Stimulated activated CD4-positive, alpha-beta T cell treated with anti-CD3 and anti-CD28 coated beads, Interleukin-1b, Interleukin-23, amount 100 ng/mL, for 48 hours (primary cell): Measurements from ENCODE around the gene PRR9.
"Not testable (repeated sequence)": the region's sequence is repeated elsewhere in the genome, so short reads cannot be mapped to it uniquely, and the experiment has no call there.

Experiments
- DNase-seq: peaks from one replicate; pipeline ENCODE4 v3.0.0-alpha.2; 2020

PRR9 gene, protein sequence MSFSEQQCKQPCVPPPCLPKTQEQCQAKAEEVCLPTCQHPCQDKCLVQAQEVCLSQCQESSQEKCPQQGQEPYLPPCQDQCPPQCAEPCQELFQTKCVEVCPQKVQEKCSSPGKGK

DNA sequence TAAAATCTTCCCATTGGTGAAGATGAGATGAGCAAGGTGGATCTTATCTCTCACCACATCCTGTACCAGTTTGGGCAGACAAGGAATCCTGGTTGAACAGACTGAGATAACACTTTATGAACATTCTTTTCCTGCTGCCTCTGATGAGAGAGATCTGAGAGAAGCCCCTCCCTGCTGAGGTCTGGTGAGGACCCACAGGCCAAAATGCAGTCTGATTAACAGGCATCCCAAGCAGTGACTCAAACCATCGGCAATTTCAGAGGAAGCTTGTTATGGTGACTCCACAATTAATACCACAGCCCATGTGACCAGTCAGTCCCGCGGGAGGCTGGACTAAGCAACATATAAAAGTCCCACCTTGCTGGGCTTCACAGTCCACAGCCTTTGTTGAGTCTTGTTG is at the start of gene PRR9:
PRR9 (plus strand) TSS at position 373 of the 400 bp plus-strand sequence. CDS start 561 bp downstream, outside the sequence.
- no peak for DNase-seq

DNA sequence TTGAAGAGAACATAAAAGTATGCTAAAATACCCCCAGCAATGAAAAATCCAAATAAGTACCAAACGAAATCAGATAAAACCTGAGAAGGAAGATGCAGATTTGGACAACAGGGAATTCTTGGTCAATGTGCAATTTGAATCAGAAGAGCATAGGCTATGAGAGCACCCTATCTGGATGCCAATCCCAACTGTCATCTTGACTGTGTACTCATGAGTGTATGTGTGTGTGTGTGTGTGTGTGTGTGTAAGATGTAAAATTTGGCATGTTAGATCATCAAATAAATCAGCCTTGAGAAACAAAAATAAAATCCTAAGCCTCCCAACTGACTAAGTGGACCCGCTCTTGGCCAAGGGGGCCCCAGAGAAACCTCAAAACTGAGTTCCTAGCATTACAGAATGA is 48.7 kb upstream of the PRR9 start:
- no peak for DNase-seq

DNA sequence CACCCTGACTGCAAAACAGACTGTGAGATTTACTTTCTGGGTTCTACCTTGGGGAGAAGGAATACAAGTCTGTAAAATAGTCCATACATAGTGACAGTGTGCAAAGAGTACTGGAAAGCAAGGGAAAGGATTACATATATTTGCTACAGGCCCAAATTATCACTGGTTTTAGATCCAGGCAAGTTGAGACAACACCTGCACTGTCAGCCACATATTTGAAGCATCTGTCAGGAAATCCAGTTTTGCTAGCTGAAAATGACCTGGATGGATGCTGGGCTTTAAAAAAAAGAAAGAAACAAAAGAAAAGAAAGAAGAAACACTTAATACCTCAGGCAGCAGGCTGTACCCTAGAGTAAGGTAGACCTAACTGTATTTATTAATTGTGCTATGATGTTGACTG is 42.8 kb upstream of the PRR9 start:
- no peak for DNase-seq

DNA sequence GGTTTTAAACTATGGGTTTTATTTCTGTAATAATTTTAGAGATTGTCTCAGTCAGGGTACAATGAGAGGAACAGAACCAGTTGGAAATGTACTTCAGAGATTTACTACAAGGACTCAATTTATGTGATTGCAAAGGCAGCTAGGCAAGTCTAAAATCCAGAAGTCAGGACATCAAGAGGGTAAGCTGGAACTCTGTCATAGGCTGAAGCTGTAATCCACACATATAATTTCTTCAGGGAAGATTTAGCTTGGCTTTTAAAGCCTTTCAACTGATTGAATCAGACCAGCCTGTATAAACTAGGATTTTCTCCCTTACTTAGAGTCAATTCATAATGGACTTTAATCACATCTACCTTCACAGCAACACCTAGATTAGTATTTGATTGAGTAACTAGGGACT is 38.5 kb upstream of the PRR9 start:
- no peak for DNase-seq

DNA sequence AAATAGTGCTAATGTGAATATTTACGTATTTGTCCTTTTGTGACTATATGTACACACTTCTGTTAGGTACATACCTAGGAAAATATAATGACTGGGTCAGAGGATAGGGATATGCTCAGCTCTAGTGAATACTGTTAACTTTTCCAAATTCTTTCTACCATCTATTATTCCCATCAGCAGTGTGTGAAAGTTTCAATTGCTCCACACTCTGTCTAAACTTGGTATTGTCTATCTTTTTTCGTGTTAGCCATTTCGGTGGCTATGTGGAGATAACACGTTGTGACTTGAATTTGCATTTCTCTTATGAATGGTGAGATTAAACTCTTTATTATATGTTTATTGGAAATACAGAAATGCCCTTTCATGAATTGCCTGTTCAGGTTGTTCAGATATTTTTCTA is 36.8 kb upstream of the PRR9 start:
- DNase-seq: no peak

DNA sequence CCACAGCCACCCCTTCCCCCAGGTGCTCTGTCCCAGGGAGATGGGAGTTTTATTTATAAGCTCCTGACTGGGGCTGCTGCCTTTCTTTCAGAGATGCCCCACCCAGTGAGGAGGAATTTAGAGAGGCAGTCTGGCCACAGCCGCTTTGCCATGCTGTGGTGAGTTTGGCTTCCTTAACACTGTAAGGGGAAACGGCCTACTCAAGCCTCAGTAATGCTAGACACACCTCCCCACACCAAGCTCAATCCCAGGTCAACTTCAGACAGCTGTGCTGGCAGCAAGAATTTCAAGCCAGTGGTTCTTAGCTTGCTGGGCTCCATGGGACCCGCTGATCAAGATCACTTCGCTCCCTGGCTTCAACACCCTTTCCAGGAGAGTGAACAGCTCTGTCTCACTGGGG is 29.1 kb upstream of the PRR9 start:
- not testable (repeated sequence) for DNase-seq

DNA sequence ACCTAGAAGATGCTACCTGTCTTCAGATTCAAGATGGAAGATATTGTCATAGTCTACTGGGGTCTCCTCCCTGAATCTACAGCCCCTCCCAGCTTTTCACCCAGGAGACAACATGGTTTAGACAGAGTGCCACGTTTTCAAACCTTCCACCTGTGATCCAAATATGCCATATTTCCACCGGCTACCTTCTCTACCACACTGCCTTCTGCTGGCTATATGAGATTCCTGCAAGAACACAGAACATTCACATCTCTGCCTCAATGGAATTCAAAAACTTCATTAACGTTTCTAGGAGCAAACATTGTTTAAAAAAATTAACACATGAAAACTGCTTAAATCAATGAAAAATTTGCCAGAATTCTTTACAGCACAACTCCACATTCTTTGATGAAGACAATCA is 27.0 kb upstream of the PRR9 start:
- DNase-seq: no peak

DNA sequence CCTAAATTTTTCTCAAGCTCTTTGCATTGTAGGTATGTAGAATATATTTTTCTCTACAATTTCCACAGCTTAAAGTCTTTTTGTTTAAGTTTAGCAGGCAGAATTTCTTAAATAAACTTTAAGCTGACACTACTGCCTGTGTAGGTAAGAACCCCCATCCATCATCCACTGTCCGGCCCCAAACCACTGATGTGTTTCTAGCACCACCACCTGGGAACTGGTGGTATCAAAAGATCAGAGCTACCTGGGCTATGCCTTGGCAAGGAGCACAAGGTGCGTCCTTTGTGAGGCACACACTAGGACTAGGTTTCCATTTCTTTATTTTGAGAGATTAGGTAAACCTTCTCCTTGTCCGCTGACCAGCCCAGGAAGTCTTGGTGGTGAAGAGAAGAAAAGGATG is 24.7 kb upstream of the PRR9 start:
- DNase-seq: no peak

DNA sequence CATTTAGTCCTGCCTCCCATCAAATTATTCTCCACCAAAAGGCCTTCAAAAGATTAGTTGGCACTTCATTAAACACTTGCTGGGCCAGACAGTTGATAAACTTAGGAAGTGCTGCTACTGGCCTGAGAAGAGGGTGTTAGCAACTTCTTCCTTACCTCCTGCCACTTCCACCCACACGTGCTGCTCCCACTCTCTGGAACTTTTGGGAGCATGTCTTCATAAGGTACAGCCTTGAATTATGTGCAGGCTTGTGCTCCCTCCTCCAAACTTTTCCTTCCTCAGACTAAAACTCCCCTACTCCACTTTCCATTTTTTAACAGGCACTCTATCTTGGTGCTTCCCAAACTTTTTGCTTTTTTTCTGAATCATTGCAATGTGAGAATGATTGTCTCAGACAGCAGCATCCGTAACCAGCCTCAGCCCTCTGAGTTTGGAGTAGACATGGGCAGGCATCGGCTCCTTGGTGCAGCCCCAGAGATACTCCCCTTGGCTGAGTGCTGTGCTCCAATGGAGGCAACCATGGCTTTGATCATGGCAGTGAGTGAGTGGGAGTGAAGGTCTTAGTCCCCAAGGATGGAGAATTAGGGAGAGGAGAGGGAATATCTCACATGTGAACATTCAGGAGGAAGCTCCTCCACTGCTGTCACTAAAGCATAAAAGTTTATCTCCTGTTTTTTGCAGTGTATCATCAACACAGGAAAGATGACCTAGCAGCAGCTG is 22.9 kb upstream of the PRR9 start:
- no peak for DNase-seq

DNA sequence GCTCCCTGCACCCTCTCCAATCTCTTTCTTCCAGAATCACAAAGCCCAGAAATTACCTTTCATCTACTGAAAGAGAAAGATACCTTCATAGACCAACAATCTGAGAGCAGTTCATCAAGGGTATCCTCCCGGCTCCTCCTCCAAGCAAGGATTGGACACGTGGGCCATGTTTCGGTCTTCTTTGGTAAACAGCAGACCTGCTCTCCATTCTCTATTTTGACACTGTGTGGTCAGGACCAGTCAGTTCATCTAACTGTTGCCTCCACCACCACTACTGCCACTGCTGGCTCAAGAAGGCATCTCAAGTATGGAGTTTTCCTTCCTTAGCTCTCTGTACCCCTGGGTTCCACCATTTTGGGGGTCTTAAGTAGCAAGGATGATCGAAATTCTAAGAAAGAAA is 22.2 kb upstream of the PRR9 start:
- no peak for DNase-seq

DNA sequence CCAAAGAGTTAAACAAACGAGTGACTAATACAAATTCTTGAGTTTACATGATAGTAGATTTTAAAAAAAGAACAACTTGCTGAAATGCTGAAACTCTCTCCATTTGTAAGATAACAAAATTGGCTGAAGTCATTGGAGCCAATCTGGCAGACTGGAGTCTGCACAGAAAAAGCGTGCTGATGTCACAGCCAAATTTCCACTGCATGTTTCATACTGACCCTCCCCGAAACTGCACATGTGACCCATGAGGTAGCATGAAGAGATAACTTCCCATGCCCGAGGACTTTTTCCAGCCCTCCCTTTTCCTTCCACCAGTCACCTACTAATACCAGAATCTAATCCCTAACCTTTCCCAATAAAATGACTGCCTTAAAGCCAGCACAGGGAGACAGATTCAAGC is 15.4 kb upstream of the PRR9 start:
- no peak for DNase-seq

DNA sequence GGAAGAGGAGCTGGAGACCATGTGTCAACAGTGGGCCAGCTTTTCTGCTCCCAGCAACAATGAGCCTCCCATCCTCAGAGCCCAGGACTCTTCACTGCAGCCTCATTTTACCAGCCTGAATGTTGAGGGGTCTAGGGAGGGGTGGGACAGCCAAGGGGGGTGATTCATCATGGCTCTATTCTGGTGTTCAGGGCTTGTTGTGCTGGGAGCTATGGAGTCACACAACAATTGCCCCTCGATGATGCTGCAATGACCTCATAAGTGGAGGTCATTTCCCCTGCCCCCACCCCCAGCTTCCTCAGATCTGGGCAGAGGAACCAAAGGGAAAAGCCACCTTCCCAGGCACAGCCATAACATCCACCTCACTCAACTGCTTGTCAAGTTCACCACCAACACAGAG is 14.3 kb upstream of the PRR9 start, which contains the start of gene LELP1:
LELP1 (plus strand) TSS at position 301 of the 400 bp plus-strand sequence. CDS start 1,278 bp downstream, outside the sequence.
- DNase-seq: no peak

DNA sequence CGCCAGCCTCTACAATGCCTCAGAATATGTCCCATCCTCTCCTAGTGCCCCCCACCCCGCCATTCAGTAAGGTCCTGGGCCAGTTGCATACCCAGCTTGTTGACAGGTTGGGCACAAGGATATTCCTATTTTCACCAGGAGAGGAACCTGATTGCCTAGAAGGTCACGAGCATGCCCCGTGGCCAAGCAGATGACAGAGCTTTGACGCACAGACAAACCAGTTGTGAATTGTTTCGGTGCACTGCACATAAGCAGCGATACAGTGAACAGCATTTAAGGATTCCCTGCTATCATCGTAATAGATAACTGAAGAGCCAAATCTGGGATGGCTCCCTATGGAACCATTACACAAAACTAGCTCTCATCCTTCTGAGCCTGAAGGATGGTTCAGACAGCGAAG is 10.8 kb upstream of the PRR9 start:
- DNase-seq: no peak

DNA sequence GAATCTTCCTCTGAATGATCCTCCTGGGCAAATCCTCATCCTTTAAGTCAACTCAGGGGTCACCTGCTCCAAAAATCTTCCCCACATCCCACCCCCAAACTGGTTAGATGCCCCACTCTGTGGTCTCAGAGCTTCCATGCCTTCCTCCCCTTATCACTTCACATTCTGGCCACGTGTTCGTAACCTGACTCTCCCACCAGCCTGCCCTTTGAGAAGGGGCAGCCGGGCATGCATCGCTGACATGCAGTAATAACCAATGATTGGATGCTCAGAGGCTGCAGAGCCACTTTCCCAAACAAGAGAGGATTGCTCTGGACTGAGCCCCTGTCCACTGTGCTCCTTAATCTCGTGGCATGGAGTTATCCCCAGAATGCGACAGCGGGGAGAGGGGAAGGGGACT is 7.2 kb upstream of the PRR9 start:
- DNase-seq: no peak

DNA sequence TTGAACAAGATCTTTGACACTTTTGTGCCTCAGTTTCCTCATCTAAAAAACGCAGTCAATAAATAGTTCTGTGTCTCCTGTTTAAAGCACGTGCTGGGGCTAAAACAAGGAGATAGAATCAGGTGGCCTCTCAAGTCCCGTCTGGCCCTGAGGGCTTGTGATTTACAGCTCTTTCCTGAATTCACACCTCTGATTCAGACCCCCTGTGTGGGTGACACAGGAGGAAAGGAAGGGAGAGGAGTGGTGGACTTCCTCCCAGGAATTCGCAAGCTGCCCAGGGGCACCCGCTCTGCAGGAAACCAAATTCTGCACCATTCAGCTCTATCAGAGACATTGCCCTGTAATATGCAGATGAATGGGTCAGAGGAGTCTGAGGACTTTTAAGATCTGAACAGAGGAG is 5.2 kb upstream of the PRR9 start:
- no peak for DNase-seq

DNA sequence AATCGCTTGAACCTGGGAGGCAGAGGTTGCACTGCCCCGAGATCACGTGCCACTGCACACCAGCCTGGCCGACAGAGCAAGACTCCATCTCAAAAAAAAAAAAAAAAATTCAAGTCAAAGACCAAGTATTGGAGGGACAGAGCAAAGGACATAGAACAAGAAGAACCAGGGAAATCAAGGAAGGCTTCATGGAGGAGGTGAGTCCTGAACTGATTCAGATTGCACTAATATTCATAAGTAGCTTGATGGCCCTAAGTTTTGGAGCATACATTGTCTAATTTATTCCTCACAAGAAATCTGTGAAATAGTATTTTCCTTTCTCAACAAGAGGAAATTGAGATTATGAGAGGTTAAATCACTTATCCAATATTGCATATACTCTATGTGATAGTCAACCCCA is 3.9 kb upstream of the PRR9 start:
- DNase-seq: no peak

DNA sequence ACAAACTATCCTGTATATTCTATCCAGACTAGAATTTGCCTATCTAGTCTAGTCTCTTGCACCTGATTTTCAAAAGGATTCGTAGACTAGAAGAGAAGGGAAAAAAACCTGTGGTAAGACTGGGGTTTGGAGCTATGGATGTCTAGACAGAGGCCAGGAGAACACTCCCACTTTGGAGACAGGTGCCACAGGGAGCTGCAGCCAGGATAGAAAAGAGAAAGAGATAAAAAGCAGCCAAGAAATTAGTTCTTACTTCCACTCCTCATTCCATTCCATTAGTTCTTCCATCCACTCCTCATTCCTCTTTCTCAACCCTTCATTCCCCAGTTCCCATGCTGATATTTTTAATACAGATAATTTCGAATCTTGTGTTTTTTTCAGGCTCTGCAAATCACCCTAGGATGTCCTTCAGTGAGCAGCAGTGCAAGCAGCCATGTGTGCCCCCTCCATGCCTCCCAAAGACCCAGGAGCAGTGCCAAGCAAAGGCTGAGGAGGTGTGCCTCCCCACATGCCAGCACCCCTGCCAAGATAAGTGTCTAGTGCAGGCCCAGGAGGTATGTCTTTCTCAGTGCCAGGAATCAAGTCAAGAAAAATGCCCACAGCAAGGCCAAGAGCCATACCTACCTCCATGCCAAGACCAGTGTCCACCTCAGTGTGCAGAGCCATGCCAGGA is 496 bp downstream of the PRR9 start:
- no peak for DNase-seq

DNA sequence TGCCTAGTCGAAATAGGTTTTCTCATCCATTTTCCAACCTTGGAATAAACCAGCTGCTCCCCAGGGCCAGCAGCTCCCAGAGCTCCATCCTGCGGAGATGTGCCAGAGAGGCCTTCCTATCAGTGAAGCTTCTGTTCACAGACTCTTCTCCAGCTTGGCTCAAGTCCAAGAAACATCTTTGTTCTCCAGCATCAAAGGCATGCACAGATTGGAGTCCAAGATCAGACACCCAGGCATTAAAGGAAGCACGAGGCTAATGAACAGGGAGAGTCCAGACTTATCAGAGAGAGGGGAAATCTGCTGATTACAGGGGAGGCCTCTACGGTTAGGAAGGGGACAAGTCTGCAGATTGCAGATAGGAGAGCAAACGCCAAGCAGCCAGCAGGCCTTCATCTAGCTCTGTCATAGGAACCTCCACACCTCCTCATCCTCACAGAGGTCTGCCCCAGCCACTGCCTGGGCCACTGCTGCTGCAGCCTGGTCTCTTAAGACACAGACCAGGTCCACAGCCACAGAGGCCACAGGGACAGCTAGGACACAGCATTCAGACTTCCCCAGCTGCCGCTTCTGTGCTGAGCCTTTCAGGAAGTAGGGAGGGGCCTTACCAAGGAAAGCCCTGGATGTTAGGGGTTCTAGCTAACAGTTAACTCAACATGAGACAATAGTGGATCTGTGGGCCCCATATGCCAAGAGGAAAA is 3.4 kb downstream of the PRR9 start:
- DNase-seq: no peak

DNA sequence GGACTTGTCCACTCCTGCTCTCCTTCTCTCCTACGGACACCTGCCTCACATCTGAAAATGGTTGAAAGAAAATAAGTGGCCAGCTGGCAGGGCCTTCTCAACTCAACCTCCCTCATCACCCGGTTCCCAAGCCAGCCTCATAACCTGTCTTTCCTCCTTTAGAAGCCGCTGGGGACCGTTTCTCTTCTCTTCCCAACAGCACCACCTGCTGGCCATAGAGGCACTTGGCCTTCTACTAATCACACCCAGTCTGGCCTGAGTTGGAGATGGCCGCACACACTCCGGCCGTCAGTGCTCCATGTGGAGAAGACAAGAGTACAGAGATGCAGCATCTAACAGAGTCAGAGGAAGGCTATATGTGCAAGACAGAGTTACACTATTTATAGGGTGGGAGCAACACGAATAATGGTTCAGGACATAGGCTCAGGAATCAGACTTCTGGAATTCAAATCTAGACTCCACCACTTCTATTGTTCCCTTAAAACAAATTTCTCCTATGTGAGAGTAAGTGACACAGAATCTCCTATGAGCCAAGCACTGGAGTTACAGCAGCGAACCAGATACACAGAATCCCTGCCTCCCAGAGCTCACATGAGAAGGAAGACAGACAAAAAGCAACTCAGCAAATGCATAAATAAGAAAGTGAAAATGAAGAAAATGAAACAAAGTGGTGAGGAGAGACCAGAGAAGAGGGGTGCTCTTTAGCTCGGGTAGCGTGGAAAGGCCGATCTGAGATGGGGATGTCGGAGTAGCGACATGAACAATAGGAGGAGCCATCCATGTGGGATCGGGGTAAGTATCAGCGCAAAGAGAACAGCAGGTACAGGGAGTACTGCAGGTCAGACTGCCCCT is 5.9 kb downstream of the PRR9 start:
- DNase-seq: peak; percentile 59

DNA sequence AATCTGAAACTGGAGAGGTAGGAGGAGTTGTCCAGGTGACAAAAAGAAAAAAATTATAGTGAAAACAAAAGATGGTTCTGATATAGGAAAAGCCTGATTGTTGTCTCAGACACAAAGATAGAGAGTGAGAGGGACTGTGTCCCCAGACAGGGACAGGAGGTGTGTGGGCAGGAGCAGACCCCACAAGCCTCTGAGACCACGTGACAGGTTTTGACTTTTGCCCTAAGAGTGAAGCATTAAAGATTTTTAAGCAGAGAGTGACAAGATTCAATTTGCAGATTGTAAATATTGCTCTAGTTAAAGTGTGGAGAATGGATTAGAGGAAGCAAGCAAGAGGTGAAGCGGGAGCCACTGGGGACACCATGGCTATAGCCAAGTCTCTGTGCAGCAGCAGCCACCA is 10.4 kb downstream of the PRR9 start:
- no peak for DNase-seq

DNA sequence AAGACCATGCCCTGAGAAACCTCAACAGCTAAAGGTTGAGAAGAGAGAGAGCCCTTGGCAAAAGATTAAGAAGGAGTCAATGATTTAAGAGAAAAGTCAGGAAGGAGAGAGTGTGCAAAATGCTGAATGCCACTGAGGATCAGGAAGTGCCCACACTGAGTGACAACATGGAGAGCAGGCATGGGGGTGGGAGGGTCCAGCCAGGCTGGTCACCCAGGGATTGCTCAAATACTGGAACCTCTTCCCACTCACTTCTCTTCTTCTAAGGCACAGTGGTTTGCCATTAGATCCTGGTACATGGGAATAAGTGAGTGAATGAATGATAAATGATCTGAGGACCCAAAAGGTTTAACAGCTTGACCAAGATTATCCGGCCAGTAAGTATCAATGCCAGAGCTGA is 11.1 kb downstream of the PRR9 start:
- DNase-seq: no peak

DNA sequence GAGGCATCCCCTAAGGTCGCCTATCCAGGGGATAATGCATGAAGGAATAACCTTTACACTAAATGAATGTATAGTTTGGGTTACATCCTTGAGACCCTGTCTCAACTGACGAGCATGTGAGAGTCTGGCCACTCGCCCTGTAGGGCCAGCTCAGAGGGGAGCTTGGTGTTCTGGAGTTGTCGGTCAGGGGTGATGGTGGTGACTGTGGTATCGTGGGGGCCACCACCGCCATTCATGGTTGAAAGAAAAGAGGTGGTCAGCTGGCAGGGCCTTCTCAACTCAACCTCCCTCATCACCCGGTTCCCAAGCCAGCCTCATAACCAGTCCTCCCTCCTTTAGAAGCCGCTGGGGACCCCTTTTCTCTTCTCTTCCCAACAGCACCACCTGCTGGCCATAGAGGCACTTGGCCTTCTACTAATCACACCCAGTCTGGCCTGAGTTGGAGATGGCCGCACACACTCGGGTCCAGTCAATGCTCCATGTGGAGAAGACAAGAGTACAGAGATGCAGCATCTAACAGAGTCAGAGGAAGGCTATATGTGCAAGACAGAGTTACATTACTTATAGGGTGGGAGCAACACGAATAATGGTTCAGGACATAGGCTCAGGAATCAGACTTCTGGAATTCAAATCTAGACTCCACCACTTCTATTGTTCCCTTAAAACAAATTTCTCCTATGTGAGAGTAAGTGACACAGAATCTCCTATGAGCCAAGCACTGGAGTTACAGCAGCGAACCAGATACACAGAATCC is 11.9 kb downstream of the PRR9 start:
- not testable (repeated sequence) for DNase-seq
